IMR-90 (cell line): Measurements from ENCODE around the gene UPK3A. TPM values are rescaled to one million over a fixed set of nuclear protein-coding genes. Genes with fewer than 3 reads are reported as not detected.

Experiments
- ATAC-seq: fragments of 200-7000 bp; cut with Tn5 transposase; 2 replicates; pipeline ENCODE4 v1.9.1; 2020; ENCODE audit warnings: low read depth, mild to moderate bottlenecking, moderate library complexity
- BruUV-seq: library from RNA; stranded (reverse); fragments of 400-500 nt; replicated peaks from 2 replicates; lab custom pipeline; 2021; lab: Mats Ljungman, UMichigan
- CTCF ChIA-PET: fragments of 300-600 bp; formaldehyde crosslinking; extraction: SDS; loops from one replicate; lab custom pipeline; 2021; ENCODE audit warnings: antibody characterized with exemption; lab: Yijun Ruan, JAX
- POLR2A ChIA-PET: fragments of 300-600 bp; sonication (Branson Sonifier 250); formaldehyde crosslinking; loops from one replicate; lab custom pipeline; 2022; ENCODE audit warnings: antibody characterized with exemption; ENCODE audit not compliant: unreplicated experiment; lab: Charles Lee
- DNase-seq: peaks from one replicate; pipeline ENCODE4 v3.0.0; 2013
- H2AFZ ChIP-seq: replicated peaks from 2 replicates; pipeline ENCODE3; 2013; ENCODE audit warnings: low read length, mild to moderate bottlenecking; ENCODE audit not compliant: poor library complexity
- H2AK5ac ChIP-seq: 2 replicates; pipeline ENCODE4 v1.6.1; 2013; ENCODE audit warnings: low read depth, low read length, inconsistent platforms
- H2AK9ac ChIP-seq: replicated peaks from 2 replicates; pipeline ENCODE3; 2013; ENCODE audit warnings: mild to moderate bottlenecking, low read depth, low read length, moderate library complexity; ENCODE audit not compliant: poor library complexity
- H2BK120ac ChIP-seq: 2 replicates; pipeline ENCODE4 v1.6.1; 2013; ENCODE audit warnings: low read depth, low read length, inconsistent platforms
- H2BK15ac ChIP-seq: 3 replicates; pipeline ENCODE4 v1.6.1; 2013; ENCODE audit warnings: low read depth, low read length, inconsistent platforms
- H2BK20ac ChIP-seq: 2 replicates; pipeline ENCODE4 v1.6.1; 2013; ENCODE audit warnings: low read depth, mild to moderate bottlenecking, inconsistent platforms, low read length, moderate library complexity
- H2BK5ac ChIP-seq: 2 replicates; pipeline ENCODE4 v1.6.1; 2013; ENCODE audit warnings: mild to moderate bottlenecking, low read depth, low read length, inconsistent platforms; ENCODE audit not compliant: poor library complexity, severe bottlenecking
- H3K14ac ChIP-seq: replicated peaks from 2 replicates; pipeline ENCODE4 v1.6.1; 2013; ENCODE audit warnings: low read depth, low read length, inconsistent platforms
- H3K18ac ChIP-seq: 2 replicates; pipeline ENCODE4 v1.6.1; 2013; ENCODE audit warnings: low read depth, low read length, control low read depth
- H3K23ac ChIP-seq: 2 replicates; pipeline ENCODE4 v1.6.1; 2013; ENCODE audit warnings: low read depth, low read length, inconsistent platforms
- H3K27ac ChIP-seq: 2 replicates; pipeline ENCODE4 v1.5.1; 2013; ENCODE audit warnings: mild to moderate bottlenecking, control low read depth, low read length; ENCODE audit not compliant: insufficient read depth
- H3K27me3 ChIP-seq: 2 replicates; pipeline ENCODE4 v1.6.1; 2013; ENCODE audit warnings: low read length; ENCODE audit not compliant: control insufficient read depth, insufficient read depth
- H3K36me3 ChIP-seq: 2 replicates; pipeline ENCODE4 v1.6.1; 2013; ENCODE audit warnings: low read length, mixed read lengths; ENCODE audit not compliant: control insufficient read depth, insufficient read depth
- H3K4ac ChIP-seq: 2 replicates; pipeline ENCODE4 v1.6.1; 2013; ENCODE audit warnings: low read depth, low read length, inconsistent platforms
- H3K4me1 ChIP-seq: 2 replicates; pipeline ENCODE4 v1.6.1; 2013; ENCODE audit warnings: low read length, mixed read lengths; ENCODE audit not compliant: control insufficient read depth, insufficient read depth
- H3K4me2 ChIP-seq: 2 replicates; pipeline ENCODE4 v1.6.1; 2013; ENCODE audit warnings: low read depth, mild to moderate bottlenecking, control low read depth, low read length, moderate library complexity
- H3K4me3 ChIP-seq: 2 replicates; pipeline ENCODE4 v1.5.1; 2013; ENCODE audit warnings: low read depth, mild to moderate bottlenecking, control low read depth, low read length, moderate library complexity; ENCODE audit not compliant: insufficient read depth
- H3K56ac ChIP-seq: 2 replicates; pipeline ENCODE4 v1.6.1; 2013; ENCODE audit warnings: low read length, inconsistent platforms; ENCODE audit not compliant: insufficient read depth; ENCODE audit errors: extremely low read depth
- H3K79me1 ChIP-seq, 2 experiments: 2 replicates each; pipeline ENCODE4 v1.6.1; 2013; ENCODE audit warnings: low read length in 2 of 2, inconsistent platforms in 1 of 2, low read depth in 1 of 2
- H3K9ac ChIP-seq: 2 replicates; pipeline ENCODE4 v1.6.1; 2013; ENCODE audit warnings: low read depth, low read length, control low read depth
- H3K9me1 ChIP-seq: 2 replicates; pipeline ENCODE4 v1.6.1; 2013; ENCODE audit warnings: low read length, inconsistent platforms; ENCODE audit not compliant: insufficient read depth
- H3K9me3 ChIP-seq: 2 replicates; pipeline ENCODE4 v1.6.1; 2013; ENCODE audit warnings: low read length; ENCODE audit not compliant: control insufficient read depth, insufficient read depth
- H4K20me1 ChIP-seq: 2 replicates; pipeline ENCODE4 v1.6.1; 2013; ENCODE audit warnings: low read length, inconsistent platforms; ENCODE audit not compliant: insufficient read depth
- H4K5ac ChIP-seq: 2 replicates; pipeline ENCODE4 v1.6.1; 2013; ENCODE audit warnings: mild to moderate bottlenecking, low read depth, low read length, control low read depth
- H4K8ac ChIP-seq, 2 experiments: 2 replicates each; pipeline ENCODE4 v1.6.1; 2013; ENCODE audit warnings: low read depth in 2 of 2, low read length in 2 of 2, control low read depth in 1 of 2, inconsistent platforms in 1 of 2
- H4K91ac ChIP-seq: 2 replicates; pipeline ENCODE4 v1.6.1; 2013; ENCODE audit warnings: low read depth, low read length, inconsistent platforms; ENCODE audit not compliant: insufficient read depth
- BHLHE40 ChIP-seq: fragments of 150-350 bp; IDR thresholded peaks from 2 replicates; pipeline ENCODE4 v1.6.1; 2016; ENCODE audit warnings: mild to moderate bottlenecking, low read depth, low read length
- CEBPB ChIP-seq: IDR thresholded peaks from 2 replicates; pipeline ENCODE4 v1.6.1; 2012; ENCODE audit warnings: low read depth, low read length, improper control_type of control experiment
- CHD1 ChIP-seq: IDR thresholded peaks from 2 replicates; pipeline ENCODE4 v1.6.1; 2012; ENCODE audit warnings: low read depth, low read length, improper control_type of control experiment
- RCOR1 ChIP-seq: IDR thresholded peaks from 2 replicates; pipeline ENCODE4 v1.6.1; 2012; ENCODE audit warnings: mild to moderate bottlenecking, low read length, improper control_type of control experiment; ENCODE audit not compliant: insufficient replicate concordance
- RFX5 ChIP-seq: IDR thresholded peaks from 2 replicates; pipeline ENCODE4 v1.8.0; 2012; ENCODE audit warnings: low read depth, mild to moderate bottlenecking, low read length, moderate library complexity
- WGBS, 2 experiments: methylation state at CpG; one replicate each; pipeline versions ENCODE4 v1.1.5 to v1.1.7; 2013; ENCODE audit warnings: missing lambda C conversion rate in 2 of 2; ENCODE audit not compliant: insufficient read length in 1 of 2; ENCODE audit errors: extremely low coverage in 2 of 2; 5-methylcytosine and 5-hydroxymethylcytosine counted together
- dilution Hi-C: fragments of 300-500 bp; cut with HindIII; formaldehyde crosslinking; loops from one replicate; pipeline ENCODE4 v1.14.3; 2018; ENCODE audit warnings: low sequenced_read_pairs; ENCODE audit not compliant: unreplicated experiment
- in situ Hi-C: fragments of 300-500 bp; cut with MboI; formaldehyde crosslinking; loops from 3 replicates; pipeline ENCODE4 v1.14.3; 2019; ENCODE audit warnings: low sequenced_read_pairs, inconsistent platforms, mixed read lengths
- intact Hi-C: fragments of 100-400 bp; cut with micrococcal nuclease; formaldehyde crosslinking; loops from 2 replicates; pipeline ENCODE4 v1.10.0; 2022
- polyA plus RNA-seq, 3 experiments: library from polyadenylated mRNA; depleted of rRNA; stranded (reverse); fragments of >200 nt; gene quantifications; 2 replicates each; pipeline ENCODE4 v1.2.3, GENCODE V29; 2012; ENCODE audit warnings: low replicate concordance in 1 of 3
- total RNA-seq: library from RNA; depleted of rRNA; stranded (reverse); fragments of >200 nt; gene quantifications from 2 replicates; pipeline ENCODE4 v1.2.3, GENCODE V29; 2012
- TF ChIP-seq, protein P1 (sequence below): fragments of 150-350 bp; IDR thresholded peaks from 2 replicates; pipeline ENCODE4 v1.6.1; 2016; ENCODE audit warnings: low read depth, mild to moderate bottlenecking, low read length, moderate library complexity, borderline replicate concordance

UPK3A gene
- total and polyA plus RNA-seq, 2 of the 4 experiments (the other 2 are of a cell fraction) = not detected

GRCh38 chr22:45303181-45303580 lies 18.4 kb downstream of the UPK3A start:
- H2AFZ ChIP-seq = no peak overlapping the region
- no peaks in the 10 kb centered on the region for H3K79me1 ChIP-seq
- H3K27me3 ChIP-seq = no peaks in the 10 kb centered on the region
- ChIA-PET CTCF (no interaction called here), POLR2A (no interaction called here)
- H3K4me2 ChIP-seq = no peak overlapping the region
- TF ChIP-seq, protein P1, sequence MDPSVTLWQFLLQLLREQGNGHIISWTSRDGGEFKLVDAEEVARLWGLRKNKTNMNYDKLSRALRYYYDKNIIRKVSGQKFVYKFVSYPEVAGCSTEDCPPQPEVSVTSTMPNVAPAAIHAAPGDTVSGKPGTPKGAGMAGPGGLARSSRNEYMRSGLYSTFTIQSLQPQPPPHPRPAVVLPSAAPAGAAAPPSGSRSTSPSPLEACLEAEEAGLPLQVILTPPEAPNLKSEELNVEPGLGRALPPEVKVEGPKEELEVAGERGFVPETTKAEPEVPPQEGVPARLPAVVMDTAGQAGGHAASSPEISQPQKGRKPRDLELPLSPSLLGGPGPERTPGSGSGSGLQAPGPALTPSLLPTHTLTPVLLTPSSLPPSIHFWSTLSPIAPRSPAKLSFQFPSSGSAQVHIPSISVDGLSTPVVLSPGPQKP = no peak
- no peak for TF ChIP-seq RCOR1
- no peak for TF ChIP-seq CHD1
- no peak for TF ChIP-seq RFX5
- TF ChIP-seq CEBPB = no peak
- TF ChIP-seq BHLHE40 = no peak
- in situ Hi-C loops (no loop called here), intact Hi-C loops (no loop called here), dilution Hi-C loops (no loop called here)
- no TSS peak for BruUV-seq
- H4K20me1 ChIP-seq = no peaks in the 10 kb centered on the region
- no peak overlapping the region for H2BK5ac ChIP-seq
- H3K9me1 ChIP-seq = no peaks in the 10 kb centered on the region
- no peak overlapping the region; the same call in 1 of the 2 replicates for H3K4ac ChIP-seq
- 92% methylated on average over 2 of the region's 7 CpGs; no CpG with 5 or more reads in 1 of the 2 experiments for WGBS, 2 experiments
- H2BK20ac ChIP-seq = no peak overlapping the region
- no peak for DNase-seq
- no peak overlapping the region for H3K27ac ChIP-seq
- no peak overlapping the region for H4K8ac ChIP-seq
- H3K4me3 ChIP-seq = no peak overlapping the region
- peak overlapping the region; percentile 42 for H2AK9ac ChIP-seq
- no peak overlapping the region for H3K23ac ChIP-seq
- H4K91ac ChIP-seq = no peak overlapping the region
- 0 out of 2 replicates have a peak, but pooled peaks cover 2% of the 10 kb centered on the region for H3K4me1 ChIP-seq
- peak overlapping the region; percentile 54; the same call in 1 of the 2 replicates for H2AK5ac ChIP-seq
- no peaks in the 10 kb centered on the region for H3K36me3 ChIP-seq
- no peaks in the 10 kb centered on the region for H3K9me3 ChIP-seq
- no peak overlapping the region for H3K14ac ChIP-seq
- H3K56ac ChIP-seq = no peak overlapping the region
- H3K9ac ChIP-seq = no peak overlapping the region
- peak overlapping the region; percentile 67; the same call in 2 of the 3 replicates for H2BK15ac ChIP-seq
- no peak for ATAC-seq
- peak overlapping the region; percentile 45; the same call in 1 of the 2 replicates for H2BK120ac ChIP-seq
- H4K5ac ChIP-seq = no peak overlapping the region
- H3K18ac ChIP-seq = no peak overlapping the region
